Measurements from ENCODE around the gene FMO1. TPM values are rescaled to one million over a fixed set of nuclear protein-coding genes. Genes with fewer than 3 reads are reported as not detected.
"Not testable (repeated sequence)": the region's sequence is repeated elsewhere in the genome, so short reads cannot be mapped to it uniquely, and the experiment has no call there.

FMO1 gene
- total and polyA plus RNA-seq, 2 donors (not counting 1 experiment from before 2014, with no cell fraction given): 0.48 TPM; not detected in 1

DNA sequence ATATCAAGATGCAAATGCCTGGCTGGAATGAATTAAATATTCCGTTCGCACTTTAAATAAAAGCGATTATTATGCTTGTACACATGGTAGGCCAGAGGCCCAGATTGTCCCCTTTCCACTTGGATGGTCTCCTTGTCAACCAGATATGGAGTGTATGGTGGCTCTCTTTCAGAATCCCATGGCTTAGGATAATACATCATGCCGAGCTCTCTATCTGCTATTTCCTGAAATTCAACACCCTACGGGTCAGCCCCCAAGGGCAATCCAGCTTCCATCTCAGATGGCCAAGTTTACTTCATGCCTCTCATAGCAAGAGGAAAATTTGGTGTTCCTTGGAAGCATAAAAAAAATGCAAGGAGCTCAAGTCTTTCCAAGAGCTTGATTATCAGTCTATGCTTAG is 25.4 kb upstream of the FMO1 start:
- intact Hi-C loops (cut with micrococcal nuclease): no loop called here
- ChIA-PET POLR2A (no interaction called here), CTCF (no interaction called here)
- no peaks in the 10 kb centered on the region for H3K9me3 Mint-ChIP-seq (ENCODE audit: insufficient read depth)
- ATAC-seq (ENCODE audit: low read depth): no peak
- Histone ChIP-seq H3K36me3 (replicated peaks in 1 of 2; ENCODE audit: control extremely low read depth in 1 of 2, control insufficient read depth in 1 of 2, extremely low read depth in 1 of 2, insufficient read depth in 2 of 2, low read length in 1 of 2) (no peaks in the 10 kb centered on the region), H3K27me3 (replicated peaks in 1 of 4; ENCODE audit: control extremely low read depth in 1 of 4, control insufficient read depth in 3 of 4, insufficient read depth in 4 of 4, low read length in 3 of 4) (no peaks in the 10 kb centered on the region), H3K4me2 (replicated peaks; ENCODE audit: low read depth, low read length, poor library complexity, severe bottlenecking) (no peak overlapping the region), H2AFZ (ENCODE audit: insufficient read depth, low read depth, low read length, poor library complexity, severe bottlenecking) (no peak overlapping the region), H4K20me1 (ENCODE audit: control insufficient read depth, insufficient read depth, low read length, poor library complexity, severe bottlenecking) (no peaks in the 10 kb centered on the region), H3K79me2 (ENCODE audit: control insufficient read depth, insufficient read depth, low read length) (no peaks in the 10 kb centered on the region), H3K4me1 (ENCODE audit: control insufficient read depth in 2 of 2, insufficient read depth in 2 of 2, low read length in 2 of 2) (no peaks in the 10 kb centered on the region), H3K9ac (ENCODE audit: low read length) (no peak overlapping the region), H3K27ac (ENCODE audit: low read length in 2 of 2) (no peak overlapping the region), H3K4me3 (ENCODE audit: control extremely low read depth in 1 of 5, extremely low read depth in 1 of 5, insufficient read depth in 1 of 5, low read depth in 2 of 5, low read length in 4 of 5) (no peak overlapping the region), H3K9me3 (ENCODE audit: control extremely low read depth in 1 of 3, control insufficient read depth in 2 of 3, insufficient read depth in 1 of 3, low read length in 2 of 3) (no peaks in the 10 kb centered on the region)
- no peak overlapping the region for H3K4me3 Mint-ChIP-seq
- no peak for DNase-seq
- H3K4me1 Mint-ChIP-seq: peaks cover 3% of the 10 kb centered on the region
- TF ChIP-seq EZH2 (IDR thresholded peaks at IDR 0.05; ENCODE audit: borderline replicate concordance, insufficient read depth, low read depth, low read length, poor library complexity, severe bottlenecking): no peak
- TF ChIP-seq, protein P1, sequence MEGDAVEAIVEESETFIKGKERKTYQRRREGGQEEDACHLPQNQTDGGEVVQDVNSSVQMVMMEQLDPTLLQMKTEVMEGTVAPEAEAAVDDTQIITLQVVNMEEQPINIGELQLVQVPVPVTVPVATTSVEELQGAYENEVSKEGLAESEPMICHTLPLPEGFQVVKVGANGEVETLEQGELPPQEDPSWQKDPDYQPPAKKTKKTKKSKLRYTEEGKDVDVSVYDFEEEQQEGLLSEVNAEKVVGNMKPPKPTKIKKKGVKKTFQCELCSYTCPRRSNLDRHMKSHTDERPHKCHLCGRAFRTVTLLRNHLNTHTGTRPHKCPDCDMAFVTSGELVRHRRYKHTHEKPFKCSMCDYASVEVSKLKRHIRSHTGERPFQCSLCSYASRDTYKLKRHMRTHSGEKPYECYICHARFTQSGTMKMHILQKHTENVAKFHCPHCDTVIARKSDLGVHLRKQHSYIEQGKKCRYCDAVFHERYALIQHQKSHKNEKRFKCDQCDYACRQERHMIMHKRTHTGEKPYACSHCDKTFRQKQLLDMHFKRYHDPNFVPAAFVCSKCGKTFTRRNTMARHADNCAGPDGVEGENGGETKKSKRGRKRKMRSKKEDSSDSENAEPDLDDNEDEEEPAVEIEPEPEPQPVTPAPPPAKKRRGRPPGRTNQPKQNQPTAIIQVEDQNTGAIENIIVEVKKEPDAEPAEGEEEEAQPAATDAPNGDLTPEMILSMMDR (IDR thresholded peaks at IDR 0.05): no peak
- no peak overlapping the region for H3K27ac Mint-ChIP-seq
- peaks cover 7% of the 10 kb centered on the region for H3K27me3 Mint-ChIP-seq
- 100% methylated on average over 3 of the region's 5 CpGs for WGBS (ENCODE audit: insufficient coverage)

DNA sequence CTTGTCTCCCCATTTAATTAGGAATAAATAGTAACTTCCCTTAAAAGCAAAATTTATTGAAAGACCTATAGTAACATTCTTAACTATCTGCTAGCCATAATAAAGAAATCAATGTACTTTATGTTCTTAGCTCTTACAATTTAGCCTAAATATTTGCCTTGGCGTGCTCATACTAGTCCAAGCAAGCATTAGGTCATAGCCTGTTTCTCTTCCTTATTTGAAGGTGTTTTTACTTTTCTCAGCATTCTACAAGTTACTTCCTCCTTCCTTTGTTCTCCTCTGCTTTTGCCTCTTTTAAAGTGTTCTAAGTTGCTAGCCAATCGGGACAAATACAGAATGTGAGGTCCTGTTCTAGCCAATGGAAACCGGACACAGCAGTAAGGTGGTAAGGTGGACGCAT is 24.0 kb upstream of the FMO1 start:
- H3K27me3 ChIP-seq (replicated peaks in 1 of 4; ENCODE audit: control extremely low read depth in 1 of 4, control insufficient read depth in 3 of 4, insufficient read depth in 4 of 4, low read length in 3 of 4); H3K4me3 Mint-ChIP-seq; POLR2A ChIA-PET; H3K4me3 ChIP-seq (ENCODE audit: control extremely low read depth in 1 of 5, extremely low read depth in 1 of 5, insufficient read depth in 1 of 5, low read depth in 2 of 5, low read length in 4 of 5); H3K27ac Mint-ChIP-seq; intact Hi-C loops (cut with micrococcal nuclease); H3K27me3 Mint-ChIP-seq; H3K4me1 ChIP-seq (ENCODE audit: control insufficient read depth in 2 of 2, insufficient read depth in 2 of 2, low read length in 2 of 2); H3K4me2 ChIP-seq (replicated peaks; ENCODE audit: low read depth, low read length, poor library complexity, severe bottlenecking); H3K9ac ChIP-seq (ENCODE audit: low read length); H2AFZ ChIP-seq (ENCODE audit: insufficient read depth, low read depth, low read length, poor library complexity, severe bottlenecking); ATAC-seq (ENCODE audit: low read depth); CTCF ChIA-PET; H4K20me1 ChIP-seq (ENCODE audit: control insufficient read depth, insufficient read depth, low read length, poor library complexity, severe bottlenecking); H3K9me3 Mint-ChIP-seq (ENCODE audit: insufficient read depth); DNase-seq; H3K79me2 ChIP-seq (ENCODE audit: control insufficient read depth, insufficient read depth, low read length); H3K9me3 ChIP-seq (ENCODE audit: control extremely low read depth in 1 of 3, control insufficient read depth in 2 of 3, insufficient read depth in 1 of 3, low read length in 2 of 3); H3K27ac ChIP-seq (ENCODE audit: low read length in 2 of 2); H3K36me3 ChIP-seq (replicated peaks in 1 of 2; ENCODE audit: control extremely low read depth in 1 of 2, control insufficient read depth in 1 of 2, extremely low read depth in 1 of 2, insufficient read depth in 2 of 2, low read length in 1 of 2); H3K4me1 Mint-ChIP-seq: not testable (repeated sequence)
- 93% methylated on average over 3 of the region's 4 CpGs for WGBS (ENCODE audit: insufficient coverage)

Measured in B cell (primary cell).